COR-L47 (cell line): ENCODE data around the gene AQP1.

ENCODE experiments used
- DNase-seq: peaks from one replicate; lab custom pipeline; 2025; lab: John Stamatoyannopoulos, UW

The AQP1 gene

GRCh38 chr7:30935569-30935877 is 23.9 kb downstream of the AQP1 start:
- DNase-seq, result no peak

- DNase-seq, result no peak
Measured at GRCh38 chr7:30936650-30937245, 25.1 kb downstream of the AQP1 start.

- no peak for DNase-seq
Measured at GRCh38 chr7:30937416-30937815, 25.8 kb downstream of the AQP1 start.

- DNase-seq, result peak; percentile 57
Measured at GRCh38 chr7:30938435-30939316, 27.0 kb downstream of the AQP1 start.

- DNase-seq, result no peak
Measured at GRCh38 chr7:30941582-30942323, 30.1 kb downstream of the AQP1 start.

GRCh38 chr7:30950197-30950596 is 38.5 kb downstream of the AQP1 start:
- DNase-seq, result no peak

- DNase-seq, result no peak
Measured at GRCh38 chr7:30954914-30955313, 43.3 kb downstream of the AQP1 start.

GRCh38 chr7:30956704-30957103 is 45.1 kb downstream of the AQP1 start:
- no peak for DNase-seq

GRCh38 chr7:30963842-30964241 is 52.2 kb downstream of the AQP1 start, which contains the start of gene GHRHR:
TSS of gene GHRHR (plus strand) at chr7:30963953. CDS start at chr7:30964069, 116 bp downstream.
- no peak for DNase-seq

GRCh38 chr7:30965372-30965771 is 53.7 kb downstream of the AQP1 start:
- DNase-seq, result no peak

GRCh38 chr7:30965883-30966282 is 54.2 kb downstream of the AQP1 start:
- DNase-seq, result no peak

GRCh38 chr7:30968294-30968693 is 56.6 kb downstream of the AQP1 start:
- no peak for DNase-seq

GRCh38 chr7:30968747-30969603 is 57.3 kb downstream of the AQP1 start:
- no peak for DNase-seq

- DNase-seq, result no peak
Measured at GRCh38 chr7:30969604-30969970, 57.9 kb downstream of the AQP1 start.

GRCh38 chr7:30970074-30970473 is 58.4 kb downstream of the AQP1 start:
- no peak for DNase-seq

- no peak for DNase-seq
Measured at GRCh38 chr7:30970594-30971094, 59.0 kb downstream of the AQP1 start.

- DNase-seq, result no peak
Measured at GRCh38 chr7:30971440-30971839, 59.8 kb downstream of the AQP1 start.

- DNase-seq, result no peak
Measured at GRCh38 chr7:30971840-30972563, 60.3 kb downstream of the AQP1 start.

GRCh38 chr7:30973292-30973691 is 61.6 kb downstream of the AQP1 start:
- no peak for DNase-seq

- no peak for DNase-seq
Measured at GRCh38 chr7:30973791-30974604, 62.3 kb downstream of the AQP1 start.
